ENCODE results near the gene SLC44A5. TPM values are rescaled to one million over a fixed set of nuclear protein-coding genes. Genes with fewer than 3 reads are reported as not detected.

SLC44A5 gene
- total and polyA plus RNA-seq, 2 donors (not counting 1 experiment from before 2014, with no cell fraction given) = 2.8 to 4.2 TPM

DNA sequence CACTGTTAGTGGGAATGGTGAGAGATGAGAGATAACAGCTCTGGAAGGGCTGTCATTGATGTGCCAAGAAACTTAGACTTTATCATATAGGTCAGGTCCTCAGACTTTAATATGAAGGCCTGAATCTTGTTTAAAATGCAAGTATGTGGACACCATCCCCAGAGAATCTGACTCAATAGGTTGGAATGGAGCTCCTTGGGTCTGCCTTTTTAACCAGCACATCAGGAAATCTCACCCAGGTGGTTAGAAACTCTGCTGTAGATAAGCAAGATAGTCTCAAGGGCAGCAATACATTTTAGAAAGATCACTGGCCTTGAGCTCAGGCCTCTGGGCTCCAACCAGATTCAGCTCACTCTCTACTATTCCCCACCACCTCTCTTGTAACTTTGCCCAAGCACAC is 180.4 kb downstream of the SLC44A5 start:
- Mint-ChIP-seq H3K27ac (no peak overlapping the region), H3K27me3 (no peaks in the 10 kb centered on the region), H3K9me3 (ENCODE audit: insufficient read depth) (no peaks in the 10 kb centered on the region), H3K4me1 (no peaks in the 10 kb centered on the region), H3K4me3 (no peak overlapping the region)
- no peaks in the 10 kb centered on the region for H4K20me1 ChIP-seq (ENCODE audit: control insufficient read depth, insufficient read depth, low read length, poor library complexity, severe bottlenecking)
- CTCF ChIA-PET = no interaction called here
- ATAC-seq (ENCODE audit: low read depth) (no peak), DNase-seq (no peak)
- peaks cover 0 to 2% (median 0%) of the 10 kb centered on the region in 4 experiments for H3K27me3 ChIP-seq (replicated peaks in 1 of 4; ENCODE audit: control extremely low read depth in 1 of 4, control insufficient read depth in 3 of 4, insufficient read depth in 4 of 4, low read length in 3 of 4)
- POLR2A ChIA-PET = no interaction called here
- no peak overlapping the region for H3K27ac ChIP-seq (ENCODE audit: low read length in 2 of 2)
- no peak overlapping the region for H3K9ac ChIP-seq (ENCODE audit: low read length)
- no peaks in the 10 kb centered on the region for H3K4me1 ChIP-seq (ENCODE audit: control insufficient read depth in 2 of 2, insufficient read depth in 2 of 2, low read length in 2 of 2)
- H3K4me3 ChIP-seq (ENCODE audit: control extremely low read depth in 1 of 5, extremely low read depth in 1 of 5, insufficient read depth in 1 of 5, low read depth in 2 of 5, low read length in 4 of 5) = no peak overlapping the region
- H3K79me2 ChIP-seq (ENCODE audit: control insufficient read depth, insufficient read depth, low read length) = no peaks in the 10 kb centered on the region
- TF ChIP-seq, protein P1, sequence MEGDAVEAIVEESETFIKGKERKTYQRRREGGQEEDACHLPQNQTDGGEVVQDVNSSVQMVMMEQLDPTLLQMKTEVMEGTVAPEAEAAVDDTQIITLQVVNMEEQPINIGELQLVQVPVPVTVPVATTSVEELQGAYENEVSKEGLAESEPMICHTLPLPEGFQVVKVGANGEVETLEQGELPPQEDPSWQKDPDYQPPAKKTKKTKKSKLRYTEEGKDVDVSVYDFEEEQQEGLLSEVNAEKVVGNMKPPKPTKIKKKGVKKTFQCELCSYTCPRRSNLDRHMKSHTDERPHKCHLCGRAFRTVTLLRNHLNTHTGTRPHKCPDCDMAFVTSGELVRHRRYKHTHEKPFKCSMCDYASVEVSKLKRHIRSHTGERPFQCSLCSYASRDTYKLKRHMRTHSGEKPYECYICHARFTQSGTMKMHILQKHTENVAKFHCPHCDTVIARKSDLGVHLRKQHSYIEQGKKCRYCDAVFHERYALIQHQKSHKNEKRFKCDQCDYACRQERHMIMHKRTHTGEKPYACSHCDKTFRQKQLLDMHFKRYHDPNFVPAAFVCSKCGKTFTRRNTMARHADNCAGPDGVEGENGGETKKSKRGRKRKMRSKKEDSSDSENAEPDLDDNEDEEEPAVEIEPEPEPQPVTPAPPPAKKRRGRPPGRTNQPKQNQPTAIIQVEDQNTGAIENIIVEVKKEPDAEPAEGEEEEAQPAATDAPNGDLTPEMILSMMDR (IDR thresholded peaks at IDR 0.05) = no peak
- no peak for TF ChIP-seq EZH2 (IDR thresholded peaks at IDR 0.05; ENCODE audit: borderline replicate concordance, insufficient read depth, low read depth, low read length, poor library complexity, severe bottlenecking)
- H3K4me2 ChIP-seq (replicated peaks; ENCODE audit: low read depth, low read length, poor library complexity, severe bottlenecking) = no peak overlapping the region
- H3K36me3 ChIP-seq (replicated peaks in 1 of 2; ENCODE audit: control extremely low read depth in 1 of 2, control insufficient read depth in 1 of 2, extremely low read depth in 1 of 2, insufficient read depth in 2 of 2, low read length in 1 of 2) = no peaks in the 10 kb centered on the region
- H2AFZ ChIP-seq (ENCODE audit: insufficient read depth, low read depth, low read length, poor library complexity, severe bottlenecking) = no peak overlapping the region
- H3K9me3 ChIP-seq (ENCODE audit: control extremely low read depth in 1 of 3, control insufficient read depth in 2 of 3, insufficient read depth in 1 of 3, low read length in 2 of 3) = no peaks in the 10 kb centered on the region
- intact Hi-C loops (cut with micrococcal nuclease) = no loop called here

DNA sequence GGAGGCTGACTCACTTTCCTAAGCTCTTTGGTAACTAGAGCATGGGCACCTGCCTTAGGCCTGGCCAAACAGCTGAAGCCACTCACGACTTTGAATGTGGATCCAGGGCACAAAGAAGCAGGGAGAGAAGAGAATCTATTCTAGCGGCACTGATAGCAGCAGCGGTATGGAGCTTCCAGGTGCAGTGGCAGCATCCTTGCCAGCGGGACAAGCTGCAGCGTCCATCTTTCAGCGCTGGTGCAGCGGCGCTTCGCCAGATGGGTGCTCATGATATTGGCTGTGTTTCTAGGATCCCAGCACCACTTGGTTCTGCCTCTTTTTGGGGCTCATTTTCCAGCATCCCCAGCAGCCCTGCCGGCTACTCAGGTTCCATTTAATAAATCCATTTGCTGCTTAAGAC is 184.2 kb downstream of the SLC44A5 start:
- no peak overlapping the region for H3K9ac ChIP-seq (ENCODE audit: low read length)
- no peak overlapping the region for H3K4me2 ChIP-seq (replicated peaks; ENCODE audit: low read depth, low read length, poor library complexity, severe bottlenecking)
- H3K36me3 ChIP-seq (replicated peaks in 1 of 2; ENCODE audit: control extremely low read depth in 1 of 2, control insufficient read depth in 1 of 2, extremely low read depth in 1 of 2, insufficient read depth in 2 of 2, low read length in 1 of 2) = no peaks in the 10 kb centered on the region
- ChIA-PET CTCF (interaction anchor here (0.6 kb wide), 1 partner anchor 205 kb away, joined by 3 read pairs; no protein-coding TSS in a partner anchor), POLR2A (no interaction called here)
- no peak for DNase-seq
- Mint-ChIP-seq H3K4me1 (no peaks in the 10 kb centered on the region), H3K27me3 (no peaks in the 10 kb centered on the region), H3K4me3 (no peak overlapping the region), H3K9me3 (ENCODE audit: insufficient read depth) (no peaks in the 10 kb centered on the region), H3K27ac (no peak overlapping the region)
- no peak overlapping the region for H2AFZ ChIP-seq (ENCODE audit: insufficient read depth, low read depth, low read length, poor library complexity, severe bottlenecking)
- H3K4me3 ChIP-seq (ENCODE audit: control extremely low read depth in 1 of 5, extremely low read depth in 1 of 5, insufficient read depth in 1 of 5, low read depth in 2 of 5, low read length in 4 of 5) = no peak overlapping the region
- TF ChIP-seq, protein P1 (IDR thresholded peaks at IDR 0.05) = no peak
- TF ChIP-seq EZH2 (IDR thresholded peaks at IDR 0.05; ENCODE audit: borderline replicate concordance, insufficient read depth, low read depth, low read length, poor library complexity, severe bottlenecking) = no peak
- H3K79me2 ChIP-seq (ENCODE audit: control insufficient read depth, insufficient read depth, low read length) = no peaks in the 10 kb centered on the region
- WGBS (ENCODE audit: insufficient coverage) = 86% methylated on average over 10 of the region's 10 CpGs
- H3K9me3 ChIP-seq (ENCODE audit: control extremely low read depth in 1 of 3, control insufficient read depth in 2 of 3, insufficient read depth in 1 of 3, low read length in 2 of 3) = no peaks in the 10 kb centered on the region
- no peak overlapping the region for H3K27ac ChIP-seq (ENCODE audit: low read length in 2 of 2)
- H4K20me1 ChIP-seq (ENCODE audit: control insufficient read depth, insufficient read depth, low read length, poor library complexity, severe bottlenecking) = no peaks in the 10 kb centered on the region
- H3K27me3 ChIP-seq (replicated peaks in 1 of 4; ENCODE audit: control extremely low read depth in 1 of 4, control insufficient read depth in 3 of 4, insufficient read depth in 4 of 4, low read length in 3 of 4) = peaks cover 0 to 2% (median 0%) of the 10 kb centered on the region in 4 experiments
- intact Hi-C loops (cut with micrococcal nuclease) = no loop called here
- ATAC-seq (ENCODE audit: low read depth) = no peak
- no peaks in the 10 kb centered on the region for H3K4me1 ChIP-seq (ENCODE audit: control insufficient read depth in 2 of 2, insufficient read depth in 2 of 2, low read length in 2 of 2)
